Measurements from ENCODE around the gene FRMPD1.

Gene FRMPD1

GRCh38 chr9:37643214-37643613 is 7.5 kb upstream of the FRMPD1 start:
- in situ Hi-C loops (cut with HindIII; ENCODE audit: low pct_ligation_motif_present, low sequenced_read_pairs), result loop anchor here (25.0 kb wide), 1 partner anchor 94 kb away; no protein-coding TSS in a partner anchor
- no peak overlapping the region for H3K27ac ChIP-seq
- no peak for DNase-seq
- no peaks in the 10 kb centered on the region for H3K36me3 ChIP-seq (replicated peaks)
- H3K27me3 ChIP-seq (replicated peaks), result peaks cover 29% of the 10 kb centered on the region
- no peak for TF ChIP-seq CTCF (IDR thresholded peaks at IDR 0.05; ENCODE audit: low read depth, low read length, missing control alignments)
- H3K4me3 ChIP-seq (ENCODE audit: low read depth, low read length), result no peak overlapping the region

GRCh38 chr9:37645903-37646506 is 4.7 kb upstream of the FRMPD1 start:
- no peak for TF ChIP-seq CTCF (IDR thresholded peaks at IDR 0.05; ENCODE audit: low read depth, low read length, missing control alignments)
- Histone ChIP-seq H3K27ac (no peak overlapping the region), H3K36me3 (replicated peaks) (no peaks in the 10 kb centered on the region), H3K27me3 (replicated peaks) (peaks cover 48% of the 10 kb centered on the region), H3K4me3 (ENCODE audit: low read depth, low read length) (no peak overlapping the region)
- DNase-seq, result no peak
- in situ Hi-C loops (cut with HindIII; ENCODE audit: low pct_ligation_motif_present, low sequenced_read_pairs), result loop anchor here (25.0 kb wide), 1 partner anchor 91 kb away; no protein-coding TSS in a partner anchor

GRCh38 chr9:37650299-37650872 is 368 bp upstream of the FRMPD1 start:
- no peak for TF ChIP-seq CTCF (IDR thresholded peaks at IDR 0.05; ENCODE audit: low read depth, low read length, missing control alignments)
- H3K27ac ChIP-seq, result no peak overlapping the region
- no peak overlapping the region for H3K4me3 ChIP-seq (ENCODE audit: low read depth, low read length)
- H3K36me3 ChIP-seq (replicated peaks), result no peaks in the 10 kb centered on the region
- H3K27me3 ChIP-seq (replicated peaks), result peaks cover 54% of the 10 kb centered on the region
- in situ Hi-C loops (cut with HindIII; ENCODE audit: low pct_ligation_motif_present, low sequenced_read_pairs), result no loop called here
- DNase-seq, result no peak

GRCh38 chr9:37652261-37652660 is 1.5 kb downstream of the FRMPD1 start:
- H3K4me3 ChIP-seq (ENCODE audit: low read depth, low read length), result no peak overlapping the region
- no peak overlapping the region for H3K27ac ChIP-seq
- DNase-seq, result no peak
- H3K27me3 ChIP-seq (replicated peaks), result peaks cover 43% of the 10 kb centered on the region
- in situ Hi-C loops (cut with HindIII; ENCODE audit: low pct_ligation_motif_present, low sequenced_read_pairs), result no loop called here
- H3K36me3 ChIP-seq (replicated peaks), result no peaks in the 10 kb centered on the region
- TF ChIP-seq CTCF (IDR thresholded peaks at IDR 0.05; ENCODE audit: low read depth, low read length, missing control alignments), result no peak

GRCh38 chr9:37653385-37653784 is 2.6 kb downstream of the FRMPD1 start:
- Histone ChIP-seq H3K27ac (no peak overlapping the region), H3K27me3 (replicated peaks) (peaks cover 47% of the 10 kb centered on the region), H3K36me3 (replicated peaks) (no peaks in the 10 kb centered on the region), H3K4me3 (ENCODE audit: low read depth, low read length) (no peak overlapping the region)
- TF ChIP-seq CTCF (IDR thresholded peaks at IDR 0.05; ENCODE audit: low read depth, low read length, missing control alignments), result no peak
- DNase-seq, result no peak
- in situ Hi-C loops (cut with HindIII; ENCODE audit: low pct_ligation_motif_present, low sequenced_read_pairs), result no loop called here

GRCh38 chr9:37656936-37657335 is 6.2 kb downstream of the FRMPD1 start:
- no peaks in the 10 kb centered on the region for H3K36me3 ChIP-seq (replicated peaks)
- H3K27me3 ChIP-seq (replicated peaks), result peaks cover 28% of the 10 kb centered on the region
- no peak overlapping the region for H3K27ac ChIP-seq
- no peak overlapping the region for H3K4me3 ChIP-seq (ENCODE audit: low read depth, low read length)
- DNase-seq, result no peak
- in situ Hi-C loops (cut with HindIII; ENCODE audit: low pct_ligation_motif_present, low sequenced_read_pairs), result no loop called here
- no peak for TF ChIP-seq CTCF (IDR thresholded peaks at IDR 0.05; ENCODE audit: low read depth, low read length, missing control alignments)
